GM18907 (cell line): ENCODE measurements around the gene CCL17.
"Not testable (repeated sequence)": the region's sequence is repeated elsewhere in the genome, so short reads cannot be mapped to it uniquely, and the experiment has no call there.

Source experiments
- ATAC-seq: cut with Tn5 transposase; IDR thresholded peaks from one replicate; pipeline ENCODE4 v1.9.1; 2021; ENCODE audit warnings: mild to moderate bottlenecking, moderate library complexity; ENCODE audit not compliant: unreplicated experiment

The CCL17 gene

DNA sequence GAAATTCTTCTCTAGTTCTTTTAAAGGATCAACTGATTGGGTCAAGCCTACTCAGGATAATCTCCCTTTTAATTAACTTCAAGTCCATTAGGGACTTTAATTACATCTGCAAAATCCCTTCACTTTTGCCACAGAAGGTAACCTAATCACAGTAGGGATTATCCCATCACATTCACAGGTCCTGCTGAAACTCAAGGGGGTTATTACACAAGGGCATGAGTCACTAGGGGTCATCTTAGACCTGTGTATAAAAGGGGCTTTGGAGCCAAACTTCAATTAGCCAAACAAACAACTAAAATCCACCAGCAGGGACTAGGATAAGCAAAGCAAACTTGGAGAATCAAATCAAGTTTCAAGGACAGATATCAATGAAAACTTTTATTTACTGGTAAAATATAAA lies 23.3 kb downstream of the CCL17 start:
- ATAC-seq: no peak

GRCh38 chr16:57430955-57431354 lies 26.4 kb downstream of the CCL17 start:
- ATAC-seq: no peak

DNA sequence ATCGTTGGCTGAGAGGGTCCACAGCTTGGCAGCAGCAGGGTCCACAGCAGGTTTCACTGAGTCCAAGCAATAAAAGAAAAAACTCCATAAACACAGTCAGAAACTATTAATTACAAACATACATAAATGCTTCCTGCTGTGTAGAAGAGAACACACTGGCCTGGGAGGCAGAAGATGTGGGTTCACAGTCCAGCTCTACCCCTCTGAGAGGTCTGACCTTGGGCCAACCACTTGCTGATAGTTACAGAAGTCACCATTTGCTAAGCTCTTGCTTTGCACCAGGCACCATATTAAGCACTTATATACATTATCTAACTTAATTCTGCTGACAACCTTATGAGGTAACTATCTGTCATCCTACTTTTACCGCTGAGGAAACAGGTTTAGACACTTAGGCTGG lies 27.9 kb downstream of the CCL17 start:
- ATAC-seq: no peak

DNA sequence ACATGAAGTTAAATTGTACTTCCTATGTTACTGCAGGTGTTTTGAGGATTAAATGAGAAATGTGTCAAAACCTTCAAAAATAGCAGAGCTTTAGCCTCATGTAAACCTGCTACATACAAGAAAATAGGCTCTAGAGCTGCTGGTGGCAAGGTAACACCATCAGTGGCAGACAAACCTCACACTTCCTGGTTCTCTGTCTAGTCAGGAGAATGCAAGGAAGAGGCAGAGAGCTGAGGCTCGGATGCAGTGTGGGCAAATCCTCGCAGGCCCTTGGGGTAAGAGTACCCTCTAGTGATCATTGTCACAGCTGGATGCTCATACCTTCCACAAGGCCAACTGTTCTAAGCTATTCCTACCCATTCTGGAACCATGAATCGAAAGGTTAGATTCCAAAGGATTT lies 28.4 kb downstream of the CCL17 start:
- no peak for ATAC-seq

- no peak for ATAC-seq
These were observed 29.4 kb downstream of the CCL17 start for GRCh38 chr16:57434003-57434402.

DNA sequence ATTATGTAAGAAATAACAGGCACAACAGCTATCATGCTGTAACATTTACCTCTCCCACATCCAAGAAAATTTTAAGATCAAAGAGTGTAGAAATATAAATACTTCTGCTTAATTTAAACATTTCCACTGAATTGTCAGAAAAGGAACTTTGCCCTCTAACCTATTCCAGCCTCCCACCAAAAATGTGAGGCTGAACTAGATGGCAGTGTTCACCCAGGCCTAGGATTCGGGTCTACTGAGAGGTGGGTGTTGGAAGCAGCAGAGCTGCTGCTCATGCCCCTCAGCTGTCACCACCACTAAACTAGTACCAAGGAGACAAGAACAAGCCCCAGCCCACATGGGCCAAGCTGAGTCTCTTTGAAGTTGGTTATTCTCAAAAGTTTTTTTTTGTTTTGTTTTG lies 31.3 kb downstream of the CCL17 start:
- ATAC-seq: no peak

- ATAC-seq: not testable (repeated sequence)
These were observed 35.4 kb downstream of the CCL17 start for GRCh38 chr16:57439947-57440346.

DNA sequence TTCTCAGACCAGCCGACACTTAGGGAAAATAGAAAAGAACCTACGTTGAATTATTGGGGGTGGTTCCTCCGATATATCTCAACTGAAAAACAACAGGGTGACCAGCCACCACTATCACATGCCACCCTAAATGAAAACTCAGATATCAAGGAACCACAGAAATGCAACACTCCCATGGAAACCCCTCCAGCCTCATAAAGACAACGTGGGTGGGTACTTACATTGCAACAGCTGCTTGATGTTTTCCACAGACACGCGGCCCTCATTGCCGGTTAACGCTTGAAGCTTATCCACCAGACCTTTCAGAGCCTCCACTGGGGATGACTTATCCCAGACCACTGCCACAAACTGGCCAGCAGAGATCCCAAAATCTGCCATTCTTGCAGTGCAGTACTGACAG lies 36.0 kb downstream of the CCL17 start:
- not testable (repeated sequence) for ATAC-seq

GRCh38 chr16:57444711-57445110 lies 40.1 kb downstream of the CCL17 start:
- ATAC-seq: no peak

GRCh38 chr16:57445510-57445909 lies 40.9 kb downstream of the CCL17 start:
- no peak for ATAC-seq

DNA sequence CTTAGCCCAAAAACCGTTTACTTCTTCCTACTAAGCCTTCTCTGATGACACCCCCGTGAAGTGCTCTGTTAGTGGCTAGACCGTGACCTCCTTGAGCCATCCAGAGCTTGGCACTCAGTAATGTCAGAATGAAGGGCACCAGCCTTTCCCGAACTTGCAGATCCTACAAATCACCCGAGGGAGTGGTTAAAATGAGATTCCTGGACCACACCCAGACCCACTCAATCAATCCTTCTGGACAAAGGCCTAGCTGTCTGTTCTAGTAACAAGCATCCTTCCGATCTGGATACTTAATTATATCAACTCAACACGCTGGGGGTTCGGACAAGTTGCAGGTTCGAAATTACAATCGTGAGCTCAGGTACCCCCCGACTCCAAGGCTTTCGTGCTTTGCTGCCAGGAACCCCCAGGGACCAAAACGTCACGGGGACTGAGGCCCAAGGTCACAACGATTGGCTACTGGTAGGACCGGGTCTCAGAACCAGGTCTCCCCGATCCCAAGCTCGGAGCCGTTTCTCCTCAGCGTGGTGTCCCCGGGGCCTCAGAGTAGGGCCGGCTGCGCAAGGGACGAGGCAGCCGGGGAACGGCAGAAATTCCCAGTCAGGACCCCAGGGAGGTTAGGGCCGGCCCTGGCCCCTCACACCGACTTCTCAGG lies 42.1 kb downstream of the CCL17 start:
- ATAC-seq: peak; percentile 36

DNA sequence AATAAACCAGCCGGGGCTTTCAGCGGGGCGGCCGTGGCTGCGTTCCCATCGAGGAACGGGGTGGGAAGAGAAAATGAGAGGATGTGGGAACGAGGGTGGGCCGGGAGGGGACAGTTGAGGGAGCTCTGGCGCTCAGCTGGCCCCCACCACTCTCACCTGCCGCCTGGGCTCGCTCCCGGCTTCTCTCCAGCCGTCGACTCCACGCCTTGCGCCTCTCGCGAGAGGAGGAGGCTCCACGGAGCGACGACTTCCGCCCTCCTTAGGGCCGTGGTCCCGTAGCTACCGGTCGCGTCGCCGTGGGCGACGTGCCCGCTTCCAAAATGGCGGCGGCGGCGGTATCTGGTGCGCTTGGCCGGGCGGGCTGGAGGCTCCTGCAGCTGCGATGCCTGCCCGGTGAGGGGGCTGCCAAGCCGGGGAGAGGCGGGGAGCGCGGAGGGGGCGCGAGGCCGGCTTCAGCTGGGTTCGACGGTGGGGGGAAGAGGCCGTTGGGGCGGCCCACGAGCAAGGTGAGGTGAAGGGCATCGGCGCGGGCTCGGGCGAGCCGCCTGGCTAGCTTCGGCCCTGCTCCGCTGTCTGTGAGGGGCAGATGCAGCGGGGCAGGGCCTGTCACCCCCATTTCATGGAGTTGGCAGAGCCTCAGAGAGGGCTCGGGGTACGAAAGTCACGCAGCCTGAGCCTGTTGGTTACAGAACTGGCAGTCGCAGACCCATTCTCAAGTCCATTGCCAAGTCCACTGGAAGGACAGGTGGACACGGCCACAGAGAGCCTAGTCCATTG lies 42.8 kb downstream of the CCL17 start, which contains the start of the genes CIAPIN1 and COQ9:
Gene CIAPIN1 (minus strand): TSS at position 200 of the 777 bp plus-strand sequence. CDS start 6,457 bp downstream, outside the sequence.
Gene COQ9 (plus strand): TSS at position 294 of the 777 bp plus-strand sequence. CDS start 27 bp downstream, at position 321.
- ATAC-seq: peak; percentile 99

- no peak for ATAC-seq
These were observed 47.5 kb downstream of the CCL17 start for GRCh38 chr16:57452021-57452420.

DNA sequence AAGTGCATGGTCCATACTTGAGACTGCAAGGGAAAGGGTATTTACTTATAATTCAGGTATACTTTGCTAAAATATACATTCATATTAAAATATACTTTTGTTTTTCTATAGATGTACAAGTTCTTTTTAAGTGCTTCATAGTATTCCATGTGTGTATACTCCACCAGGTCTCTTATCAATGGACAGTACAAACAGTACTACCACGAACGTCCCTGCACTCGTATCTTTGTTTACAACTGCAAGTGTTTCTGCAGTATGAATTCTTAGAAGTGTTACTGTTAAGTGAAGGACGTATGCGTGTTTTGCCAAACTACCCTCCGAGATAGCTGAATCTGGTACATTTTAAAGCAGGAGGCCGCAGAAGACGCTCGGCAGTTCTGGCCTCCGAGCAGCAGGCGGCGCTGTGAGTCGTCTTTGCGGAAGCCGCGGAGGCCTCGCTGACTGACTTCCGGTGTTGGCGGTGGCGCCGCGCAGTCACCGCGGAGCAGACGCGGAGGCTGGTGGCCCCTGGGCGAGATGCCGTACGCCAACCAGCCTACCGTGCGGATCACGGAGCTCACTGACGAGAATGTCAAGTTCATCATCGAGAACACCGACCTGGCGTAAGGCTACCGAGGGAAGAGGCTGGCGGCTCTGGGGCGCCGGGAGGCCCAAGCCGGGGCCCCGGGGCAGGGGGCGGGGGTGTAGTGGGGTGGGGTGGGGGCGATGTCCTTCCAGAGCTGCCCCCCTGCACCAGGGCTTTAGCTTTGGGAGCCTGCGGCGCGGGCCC lies 57.8 kb downstream of the CCL17 start, which contains the start of gene POLR2C:
Gene POLR2C (plus strand): TSS at position 471 of the 769 bp plus-strand sequence. CDS start 46 bp downstream, at position 517.
- peak; percentile 84 for ATAC-seq

DNA sequence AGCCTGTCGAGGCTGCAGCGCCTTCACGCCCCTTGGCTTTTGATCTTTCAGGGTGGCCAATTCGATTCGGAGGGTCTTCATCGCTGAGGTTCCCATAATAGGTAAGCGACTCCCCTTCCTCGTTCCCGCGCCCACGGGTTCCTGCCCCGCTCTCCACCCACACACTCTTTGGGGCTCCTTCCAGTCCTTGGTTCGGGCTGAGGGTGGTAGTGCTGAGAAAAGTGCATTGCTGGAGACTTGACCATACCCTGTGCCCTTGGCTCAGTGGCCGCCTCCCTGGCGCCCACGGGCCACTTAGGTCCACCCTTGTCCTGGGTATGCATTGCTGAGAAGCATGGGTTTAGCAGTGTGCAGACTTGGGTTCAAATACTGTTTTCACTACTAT lies 58.4 kb downstream of the CCL17 start:
- no peak for ATAC-seq

DNA sequence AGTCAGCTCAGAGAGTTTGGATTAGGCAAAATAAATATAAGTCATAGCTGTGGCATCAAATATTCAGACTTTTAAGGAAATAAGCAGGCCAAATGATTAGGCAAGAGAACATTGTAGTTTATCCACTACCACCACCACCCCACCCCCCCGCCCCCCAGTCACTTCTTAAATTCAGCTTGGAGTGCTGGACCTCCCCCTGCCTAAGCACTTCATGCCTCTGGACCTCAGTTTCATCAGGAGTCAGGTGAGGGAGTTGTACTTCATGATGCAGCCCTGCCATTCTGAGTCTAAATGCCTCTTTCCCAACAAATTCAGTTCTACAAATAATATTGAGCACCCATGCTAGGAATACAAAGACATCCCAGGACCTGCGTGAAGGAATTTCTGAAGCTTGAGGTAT lies 60.0 kb downstream of the CCL17 start:
- no peak for ATAC-seq
